ENCODE measurements around the gene CCDC88C.

DNA sequence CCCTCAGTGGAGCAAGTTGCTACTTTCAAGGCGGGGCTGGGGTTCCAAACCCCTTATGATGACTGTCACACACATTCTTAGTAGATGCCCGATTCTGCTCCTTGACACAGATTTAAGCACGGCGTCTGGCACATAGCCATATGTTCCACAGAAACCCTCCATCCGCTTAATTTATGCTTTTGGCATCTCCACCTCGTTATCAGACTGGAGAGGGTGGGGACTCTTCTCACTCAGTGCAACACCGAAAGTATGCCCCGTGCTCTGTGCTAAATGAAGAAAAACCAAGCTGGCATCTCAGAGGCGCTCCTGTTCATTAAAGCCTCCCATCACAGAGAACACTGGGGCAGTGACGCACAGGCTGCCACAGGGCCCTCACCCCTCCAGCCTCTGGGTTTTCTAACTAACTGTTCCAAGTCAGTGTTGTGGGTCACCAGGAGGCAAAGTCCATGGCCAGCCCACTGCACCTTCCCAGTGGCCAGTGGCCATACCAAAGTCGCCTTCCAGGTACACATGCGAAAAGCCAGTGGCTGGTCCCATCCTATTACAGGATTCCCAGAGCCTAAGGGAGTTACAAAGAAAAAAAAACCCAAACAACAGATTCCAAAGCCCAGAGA is 27.3 kb downstream of the CCDC88C start:
- TF ChIP-seq JUNB (IDR thresholded peaks at IDR 0.05) = no peak
- TF ChIP-seq ZC3H11A (IDR thresholded peaks at IDR 0.05) = no peak
- TF ChIP-seq, protein P1, sequence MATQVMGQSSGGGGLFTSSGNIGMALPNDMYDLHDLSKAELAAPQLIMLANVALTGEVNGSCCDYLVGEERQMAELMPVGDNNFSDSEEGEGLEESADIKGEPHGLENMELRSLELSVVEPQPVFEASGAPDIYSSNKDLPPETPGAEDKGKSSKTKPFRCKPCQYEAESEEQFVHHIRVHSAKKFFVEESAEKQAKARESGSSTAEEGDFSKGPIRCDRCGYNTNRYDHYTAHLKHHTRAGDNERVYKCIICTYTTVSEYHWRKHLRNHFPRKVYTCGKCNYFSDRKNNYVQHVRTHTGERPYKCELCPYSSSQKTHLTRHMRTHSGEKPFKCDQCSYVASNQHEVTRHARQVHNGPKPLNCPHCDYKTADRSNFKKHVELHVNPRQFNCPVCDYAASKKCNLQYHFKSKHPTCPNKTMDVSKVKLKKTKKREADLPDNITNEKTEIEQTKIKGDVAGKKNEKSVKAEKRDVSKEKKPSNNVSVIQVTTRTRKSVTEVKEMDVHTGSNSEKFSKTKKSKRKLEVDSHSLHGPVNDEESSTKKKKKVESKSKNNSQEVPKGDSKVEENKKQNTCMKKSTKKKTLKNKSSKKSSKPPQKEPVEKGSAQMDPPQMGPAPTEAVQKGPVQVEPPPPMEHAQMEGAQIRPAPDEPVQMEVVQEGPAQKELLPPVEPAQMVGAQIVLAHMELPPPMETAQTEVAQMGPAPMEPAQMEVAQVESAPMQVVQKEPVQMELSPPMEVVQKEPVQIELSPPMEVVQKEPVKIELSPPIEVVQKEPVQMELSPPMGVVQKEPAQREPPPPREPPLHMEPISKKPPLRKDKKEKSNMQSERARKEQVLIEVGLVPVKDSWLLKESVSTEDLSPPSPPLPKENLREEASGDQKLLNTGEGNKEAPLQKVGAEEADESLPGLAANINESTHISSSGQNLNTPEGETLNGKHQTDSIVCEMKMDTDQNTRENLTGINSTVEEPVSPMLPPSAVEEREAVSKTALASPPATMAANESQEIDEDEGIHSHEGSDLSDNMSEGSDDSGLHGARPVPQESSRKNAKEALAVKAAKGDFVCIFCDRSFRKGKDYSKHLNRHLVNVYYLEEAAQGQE (IDR thresholded peaks at IDR 0.05) = no peak
- TF ChIP-seq EP300 (IDR thresholded peaks at IDR 0.05) = no peak
- no peak for TF ChIP-seq ESRRA (IDR thresholded peaks at IDR 0.05; ENCODE audit: borderline replicate concordance, low read length)

All from A549 (cell line).